K562 (cell line): ENCODE results near the gene CHD8.
A peak's percentile ranks its signal among the peaks of the same experiment; 100 is the strongest.

ENCODE experiments used
- GATAD2B ChIP-seq: fragments of 450-650 bp; IDR thresholded peaks from 2 replicates; pipeline ENCODE4 v1.6.1; 2017; ENCODE audit warnings: mild to moderate bottlenecking, borderline replicate concordance
- MYC ChIP-seq, 2 experiments: fragments of 250-450 bp in 1 of 2; sonication (Bioruptor Pico) in 1 of 2; IDR thresholded peaks; 2 replicates each; pipeline versions ENCODE4 v1.5.1 to v1.6.1; 2012 to 2021; ENCODE audit warnings: low read depth in 2 of 2, borderline replicate concordance in 1 of 2, improper control_type of control experiment in 1 of 2, low read length in 1 of 2, mild to moderate bottlenecking in 1 of 2, moderate library complexity in 1 of 2
- NBN ChIP-seq: fragments of 450-650 bp; IDR thresholded peaks from 2 replicates; pipeline ENCODE4 v1.6.1; 2016; ENCODE audit warnings: low read depth, mild to moderate bottlenecking
- POLR2A ChIP-seq: fragments of 450-650 bp; conservative IDR thresholded peaks from 2 replicates; pipeline ENCODE4 v1.6.1; 2016
- POLR2AphosphoS5 ChIP-seq: IDR thresholded peaks from 2 replicates; pipeline ENCODE4 v1.6.1; 2011; ENCODE audit warnings: mild to moderate bottlenecking, low read depth, low read length, moderate library complexity; ENCODE audit not compliant: control insufficient read depth, insufficient read depth
- SOX6 ChIP-seq: fragments of 450-650 bp; IDR thresholded peaks from 2 replicates; pipeline ENCODE4 v1.6.1; 2014; ENCODE audit warnings: mild to moderate bottlenecking
- TARDBP ChIP-seq: fragments of 450-650 bp; IDR thresholded peaks from 2 replicates; pipeline ENCODE4 v1.6.1; 2016
- U2AF1 ChIP-seq: fragments of 200-400 bp; formaldehyde crosslinking; optimal IDR thresholded peaks from 2 replicates; pipeline ENCODE3; 2017; ENCODE audit warnings: mild to moderate bottlenecking, low read depth, low read length, moderate library complexity
- TF ChIP-seq, protein P1 (sequence below), 3 experiments: IDR thresholded peaks in 2 of 3; conservative IDR thresholded peaks in 1 of 3; 2 replicates each; pipeline ENCODE4 v1.5.1; 2011 to 2012; ENCODE audit warnings: low read length in 3 of 3, mild to moderate bottlenecking in 3 of 3, control low read depth in 2 of 3, improper control_type of control experiment in 1 of 3, inconsistent platforms in 1 of 3, low read depth in 1 of 3, mixed read lengths in 1 of 3, moderate library complexity in 1 of 3; ENCODE audit not compliant: insufficient read depth in 2 of 3
- TF ChIP-seq, protein P2 (sequence below): fragments of 250-450 bp; sonication (Bioruptor Pico); IDR thresholded peaks from 2 replicates; pipeline ENCODE4 v1.4.0; 2020; ENCODE audit warnings: mild to moderate bottlenecking

DNA sequence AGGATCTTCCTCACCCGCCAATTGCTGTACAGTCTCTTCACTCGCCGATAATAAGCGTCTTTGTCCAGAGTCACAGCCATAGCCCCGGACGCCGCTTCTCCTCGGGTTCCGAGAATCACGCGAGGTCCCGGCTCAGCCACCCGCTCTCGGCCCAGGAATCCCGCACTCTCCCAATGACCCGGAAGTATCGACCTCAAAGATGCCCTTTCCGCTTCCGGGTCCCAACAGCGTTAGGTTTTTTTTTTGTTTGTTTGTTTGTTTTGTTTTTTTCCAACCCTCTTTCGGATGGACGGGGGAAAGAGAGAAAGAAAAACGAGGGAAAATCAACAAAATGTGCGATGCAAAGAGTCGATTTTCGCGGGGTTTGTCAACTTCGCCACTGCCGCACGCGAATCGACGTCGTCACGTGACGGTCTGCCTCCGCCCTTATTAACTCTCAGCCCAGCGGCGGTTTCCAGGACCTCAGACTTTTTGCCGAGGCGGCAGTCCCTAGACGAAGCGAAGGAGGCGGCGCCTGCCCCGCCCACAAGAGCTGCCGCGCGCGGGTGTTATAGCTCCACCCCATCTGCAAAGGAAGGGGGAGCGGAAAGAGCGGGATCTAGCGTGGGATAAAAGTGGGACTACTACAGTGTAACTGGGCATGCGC is 72.0 kb downstream of the CHD8 start, which contains the start of gene SUPT16H:
- TF ChIP-seq, protein P1, sequence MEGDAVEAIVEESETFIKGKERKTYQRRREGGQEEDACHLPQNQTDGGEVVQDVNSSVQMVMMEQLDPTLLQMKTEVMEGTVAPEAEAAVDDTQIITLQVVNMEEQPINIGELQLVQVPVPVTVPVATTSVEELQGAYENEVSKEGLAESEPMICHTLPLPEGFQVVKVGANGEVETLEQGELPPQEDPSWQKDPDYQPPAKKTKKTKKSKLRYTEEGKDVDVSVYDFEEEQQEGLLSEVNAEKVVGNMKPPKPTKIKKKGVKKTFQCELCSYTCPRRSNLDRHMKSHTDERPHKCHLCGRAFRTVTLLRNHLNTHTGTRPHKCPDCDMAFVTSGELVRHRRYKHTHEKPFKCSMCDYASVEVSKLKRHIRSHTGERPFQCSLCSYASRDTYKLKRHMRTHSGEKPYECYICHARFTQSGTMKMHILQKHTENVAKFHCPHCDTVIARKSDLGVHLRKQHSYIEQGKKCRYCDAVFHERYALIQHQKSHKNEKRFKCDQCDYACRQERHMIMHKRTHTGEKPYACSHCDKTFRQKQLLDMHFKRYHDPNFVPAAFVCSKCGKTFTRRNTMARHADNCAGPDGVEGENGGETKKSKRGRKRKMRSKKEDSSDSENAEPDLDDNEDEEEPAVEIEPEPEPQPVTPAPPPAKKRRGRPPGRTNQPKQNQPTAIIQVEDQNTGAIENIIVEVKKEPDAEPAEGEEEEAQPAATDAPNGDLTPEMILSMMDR (IDR thresholded peaks at IDR 0.05 in 2 of 3, conservative IDR thresholded peaks at IDR 0.05 in 1 of 3; ENCODE audit: insufficient read depth in 2 of 3, low read depth in 1 of 3, low read length in 3 of 3): no peak
- TF ChIP-seq POLR2AphosphoS5 (0 out of 2 replicates have a peak, but pooled peaks have one; percentile 56), NBN (peak; percentile 37; the same call in 1 of the 2 replicates), POLR2A (peak; percentile 81), GATAD2B (no peak), TARDBP (no peak), U2AF1 (no peak), MYC (IDR thresholded peaks at IDR 0.05; ENCODE audit: low read depth, low read length) (peak; percentile 52), MYC (CRISPR knock-in tag; IDR thresholded peaks at IDR 0.05; ENCODE audit: borderline replicate concordance, low read depth) (no peak), SOX6 (0 out of 2 replicates have a peak, but pooled peaks have one; percentile 39)
- TF ChIP-seq, protein P2, sequence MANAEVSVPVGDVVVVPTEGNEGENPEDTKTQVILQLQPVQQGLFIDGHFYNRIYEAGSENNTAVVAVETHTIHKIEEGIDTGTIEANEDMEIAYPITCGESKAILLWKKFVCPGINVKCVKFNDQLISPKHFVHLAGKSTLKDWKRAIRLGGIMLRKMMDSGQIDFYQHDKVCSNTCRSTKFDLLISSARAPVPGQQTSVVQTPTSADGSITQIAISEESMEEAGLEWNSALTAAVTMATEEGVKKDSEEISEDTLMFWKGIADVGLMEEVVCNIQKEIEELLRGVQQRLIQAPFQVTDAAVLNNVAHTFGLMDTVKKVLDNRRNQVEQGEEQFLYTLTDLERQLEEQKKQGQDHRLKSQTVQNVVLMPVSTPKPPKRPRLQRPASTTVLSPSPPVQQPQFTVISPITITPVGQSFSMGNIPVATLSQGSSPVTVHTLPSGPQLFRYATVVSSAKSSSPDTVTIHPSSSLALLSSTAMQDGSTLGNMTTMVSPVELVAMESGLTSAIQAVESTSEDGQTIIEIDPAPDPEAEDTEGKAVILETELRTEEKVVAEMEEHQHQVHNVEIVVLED (CRISPR knock-in tag): peak; percentile 55; the same call in 1 of the 2 replicates
